Common myeloid progenitor, CD34-positive (primary cell): Measurements from ENCODE around the gene ADAMTS15.

ENCODE experiments used
- CTCF ChIA-PET: fragments of 350-600 bp; sonication (Branson Sonifier 250); formaldehyde crosslinking; loops from one replicate; lab custom pipeline; 2021; ENCODE audit warnings: antibody characterized with exemption; lab: Charles Lee
- POLR2A ChIA-PET: fragments of 350-600 bp; sonication (Branson Sonifier 250); formaldehyde crosslinking; loops from one replicate; lab custom pipeline; 2021; ENCODE audit warnings: antibody characterized with exemption; lab: Charles Lee
- DNase-seq, 3 donors: peaks; one replicate each; pipeline versions ENCODE4 v3.0.0 to v3.0.0-alpha.2; 2013
- H3K27ac ChIP-seq, 2 experiments: 1 replicate in 1 of 2; 2 replicates in 1 of 2; pipeline ENCODE4 v1.7.0; 2013; ENCODE audit warnings: inconsistent platforms in 2 of 2, low read length in 2 of 2, mild to moderate bottlenecking in 2 of 2, low read depth in 1 of 2, moderate library complexity in 1 of 2; ENCODE audit not compliant: severe bottlenecking in 2 of 2, insufficient read depth in 1 of 2, poor library complexity in 1 of 2
- H3K27me3 ChIP-seq, 5 experiments: replicated peaks in 2 of 5; 1 replicate in 3 of 5; 2 replicates in 2 of 5; pipeline versions ENCODE4 v1.6.1 to v1.7.0; 2013; ENCODE audit warnings: low read length in 4 of 5, mild to moderate bottlenecking in 2 of 5, moderate library complexity in 2 of 5, inconsistent platforms in 1 of 5; ENCODE audit not compliant: insufficient read depth in 5 of 5, control insufficient read depth in 4 of 5
- H3K36me3 ChIP-seq, 4 experiments: 1 replicate in 2 of 4; 2 replicates in 2 of 4; pipeline versions ENCODE4 v1.6.1 to v1.7.0; 2013; ENCODE audit warnings: low read length in 3 of 4, control low read depth in 1 of 4, mild to moderate bottlenecking in 1 of 4; ENCODE audit not compliant: control insufficient read depth in 4 of 4, insufficient read depth in 4 of 4
- H3K4me1 ChIP-seq, 4 experiments: 1 replicate in 3 of 4; 2 replicates in 1 of 4; pipeline versions ENCODE4 v1.6.1 to v1.7.1; 2013; ENCODE audit warnings: low read length in 3 of 4, mild to moderate bottlenecking in 3 of 4, control low read depth in 1 of 4, inconsistent platforms in 1 of 4, moderate library complexity in 1 of 4; ENCODE audit not compliant: control insufficient read depth in 4 of 4, insufficient read depth in 4 of 4; ENCODE audit errors: control extremely low read depth in 1 of 4
- H3K4me3 ChIP-seq, 7 experiments: 1 replicate in 4 of 7; 2 replicates in 3 of 7; pipeline versions ENCODE4 v1.5.1 to v1.7.0; 2013; ENCODE audit warnings: mild to moderate bottlenecking in 7 of 7, low read length in 6 of 7, moderate library complexity in 6 of 7, inconsistent platforms in 2 of 7, low read depth in 2 of 7, control low read depth in 1 of 7; ENCODE audit not compliant: insufficient read depth in 4 of 7, control insufficient read depth in 1 of 7; ENCODE audit errors: extremely low read depth in 1 of 7
- H3K9me3 ChIP-seq, 5 experiments: 1 replicate in 4 of 5; 2 replicates in 1 of 5; pipeline versions ENCODE4 v1.6.1 to v1.7.1; 2013; ENCODE audit warnings: low read length in 4 of 5, mild to moderate bottlenecking in 2 of 5, inconsistent platforms in 1 of 5, low read depth in 1 of 5, moderate library complexity in 1 of 5; ENCODE audit not compliant: control insufficient read depth in 4 of 5, insufficient read depth in 2 of 5; ENCODE audit errors: control extremely low read depth in 1 of 5
- WGBS: methylation state at CpG from one replicate; pipeline ENCODE4 v1.1.5; 2013; ENCODE audit not compliant: insufficient coverage; 5-methylcytosine and 5-hydroxymethylcytosine counted together

ADAMTS15 gene

DNA sequence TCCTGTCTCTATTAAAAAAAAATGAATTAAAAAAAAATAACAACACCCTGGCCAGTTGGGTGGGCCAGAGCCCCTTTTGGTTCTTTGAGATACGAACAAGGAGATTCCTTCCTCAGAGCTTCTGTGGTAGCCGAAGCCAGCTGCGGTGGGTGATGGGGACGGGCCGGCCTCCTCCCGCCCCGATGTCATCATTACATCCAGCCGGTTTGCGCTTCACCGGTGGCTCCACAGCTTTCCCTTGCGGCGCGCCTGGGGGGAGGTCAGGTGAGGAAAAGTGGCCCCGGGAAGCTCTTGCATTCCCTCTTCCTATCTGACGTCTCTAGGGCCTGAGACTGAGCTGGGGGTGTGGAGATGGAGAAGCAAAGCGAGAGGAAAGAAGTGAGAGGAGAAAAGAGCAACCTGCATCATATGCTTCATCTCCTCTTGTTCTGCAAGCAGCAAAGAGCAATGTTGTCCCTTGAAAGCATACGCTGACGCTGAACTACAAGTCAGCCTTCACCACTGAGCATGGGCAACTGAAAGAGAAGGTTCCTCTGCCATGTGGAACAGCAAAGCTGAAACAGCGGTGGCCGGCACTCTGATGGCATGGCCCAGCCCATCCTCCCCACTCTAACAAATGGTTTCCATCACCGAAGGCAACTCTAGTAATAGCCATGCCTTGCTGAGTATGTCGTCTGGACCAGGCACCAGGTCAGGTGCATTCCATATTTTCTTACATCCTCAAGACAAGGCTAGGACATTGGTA is 26.0 kb upstream of the ADAMTS15 start:
- H3K4me1 ChIP-seq: peaks cover 0 to 5% (median 1%) of the 10 kb centered on the region in 4 experiments
- H3K9me3 ChIP-seq: no peaks in the 10 kb centered on the region
- POLR2A ChIA-PET: no interaction called here
- H3K27ac ChIP-seq: no peak overlapping the region
- WGBS: 94% methylated on average over 14 of the region's 22 CpGs
- no peak for DNase-seq
- no peaks in the 10 kb centered on the region for H3K36me3 ChIP-seq
- CTCF ChIA-PET: no interaction called here
- no peak overlapping the region for H3K4me3 ChIP-seq
- H3K27me3 ChIP-seq: peaks cover 0 to 69% (median 30%) of the 10 kb centered on the region in 5 experiments

DNA sequence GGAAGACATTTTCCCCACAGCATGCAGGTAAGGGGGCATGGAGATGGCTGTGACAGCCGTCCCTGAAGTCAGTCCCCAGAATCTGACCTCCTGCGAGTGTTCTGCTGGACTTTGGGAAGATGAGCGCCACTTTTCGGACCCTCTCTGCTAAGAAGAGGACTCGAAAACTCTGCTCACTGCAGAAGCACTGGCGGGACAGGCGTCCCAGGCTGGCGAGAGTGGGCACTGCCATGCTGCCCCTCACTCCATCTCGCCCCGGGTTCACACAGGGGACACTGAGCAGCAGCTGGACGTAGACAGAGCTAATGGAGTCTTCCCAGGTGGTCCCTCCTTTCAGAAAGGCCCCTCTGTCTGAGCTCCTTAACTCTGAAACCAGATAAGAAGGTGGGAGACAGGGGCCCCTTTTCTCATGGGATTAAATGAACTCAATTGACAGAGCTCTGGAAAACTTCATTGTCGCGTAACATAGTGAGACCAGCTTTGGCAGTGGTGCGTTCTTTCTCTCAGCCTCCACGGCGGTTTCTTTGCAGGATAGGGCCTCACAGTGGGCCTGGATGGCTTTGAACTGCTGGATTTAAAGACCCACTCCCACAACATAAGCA is 24.8 kb upstream of the ADAMTS15 start:
- H3K27ac ChIP-seq: no peak overlapping the region
- peaks cover 0 to 76% (median 34%) of the 10 kb centered on the region in 5 experiments for H3K27me3 ChIP-seq
- ChIA-PET CTCF (interaction anchor here (1.3 kb wide), 1 partner anchor 492 kb away, joined by 3 read pairs; the partner anchor contains the start of gene SNX19), POLR2A (no interaction called here)
- no peaks in the 10 kb centered on the region for H3K9me3 ChIP-seq
- DNase-seq: no peak
- H3K4me1 ChIP-seq: peaks cover 0 to 15% (median 10%) of the 10 kb centered on the region in 4 experiments
- WGBS: 91% methylated on average over 14 of the region's 16 CpGs
- no peaks in the 10 kb centered on the region for H3K36me3 ChIP-seq
- H3K4me3 ChIP-seq: no peak overlapping the region

DNA sequence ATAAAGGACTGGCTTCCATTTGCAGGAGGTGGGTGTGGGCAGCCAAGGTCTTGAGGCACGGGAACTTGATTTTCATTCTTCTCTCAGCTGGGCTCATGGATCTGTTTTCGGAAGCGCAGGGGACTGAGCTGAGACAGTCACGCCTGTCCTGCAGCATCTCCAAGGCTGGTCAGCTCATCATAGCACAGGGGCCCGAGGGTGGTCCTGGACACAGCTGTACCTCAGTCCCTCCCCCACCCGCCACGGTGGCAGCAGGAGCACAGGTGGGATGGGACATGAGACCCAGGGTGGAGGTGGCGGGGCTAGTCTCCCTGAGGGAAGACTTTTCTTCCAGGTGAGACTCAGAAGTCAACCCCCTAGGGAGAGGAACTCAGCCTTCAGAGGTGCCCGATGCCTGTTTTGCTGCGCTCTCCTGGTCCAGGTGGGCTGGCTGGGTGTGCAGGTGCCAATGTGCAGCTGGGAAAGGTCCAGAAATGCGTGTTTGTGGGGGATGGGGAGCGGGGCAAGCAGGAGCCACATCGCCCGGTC is 23.8 kb upstream of the ADAMTS15 start:
- no peaks in the 10 kb centered on the region for H3K9me3 ChIP-seq
- DNase-seq: no peak
- no peaks in the 10 kb centered on the region for H3K36me3 ChIP-seq
- H3K27ac ChIP-seq: no peak overlapping the region
- peaks cover 0 to 19% (median 11%) of the 10 kb centered on the region in 4 experiments for H3K4me1 ChIP-seq
- peaks cover 9 to 86% (median 43%) of the 10 kb centered on the region in 5 experiments for H3K27me3 ChIP-seq
- ChIA-PET POLR2A (no interaction called here), CTCF (interaction anchor here (0.6 to 1.3 kb wide), 5 partner anchors 17 to 852 kb away, joined by 3 read pairs; partner anchors contain the start of gene SNX19)
- no peak overlapping the region for H3K4me3 ChIP-seq
- WGBS: 95% methylated on average over 14 of the region's 14 CpGs

DNA sequence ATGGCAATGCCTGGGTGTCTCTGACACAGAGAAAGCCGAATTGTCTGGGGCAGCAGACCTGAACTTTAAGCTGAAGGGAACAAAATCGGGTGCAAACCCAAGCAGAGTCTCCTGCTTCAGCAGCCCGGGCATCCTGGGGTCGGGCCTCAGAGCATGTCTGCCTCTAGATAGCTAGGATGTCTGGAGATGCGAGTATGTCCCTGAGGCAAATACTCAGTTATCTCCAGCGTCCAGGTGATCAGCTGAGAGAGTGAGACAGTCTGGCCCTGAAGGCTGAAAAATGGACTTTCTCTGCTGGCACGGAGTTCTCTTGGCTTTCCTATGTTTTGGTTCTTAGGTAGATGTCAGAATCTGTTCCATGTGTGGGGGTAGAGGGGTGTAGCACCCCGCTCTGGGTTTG is 23.3 kb upstream of the ADAMTS15 start:
- ChIA-PET CTCF (interaction anchor here (0.6 to 15.5 kb wide), 5 partner anchors 17 to 852 kb away, joined by 3 to 362 read pairs (median 3); no protein-coding TSS in a partner anchor), POLR2A (no interaction called here)
- 93% methylated on average over 6 of the region's 8 CpGs for WGBS
- Histone ChIP-seq H3K27me3 (peaks cover 13 to 87% (median 40%) of the 10 kb centered on the region in 5 experiments), H3K36me3 (no peaks in the 10 kb centered on the region), H3K4me3 (no peak overlapping the region), H3K27ac (no peak overlapping the region), H3K9me3 (no peaks in the 10 kb centered on the region), H3K4me1 (peaks cover 0 to 19% (median 11%) of the 10 kb centered on the region in 4 experiments)
- DNase-seq: no peak

DNA sequence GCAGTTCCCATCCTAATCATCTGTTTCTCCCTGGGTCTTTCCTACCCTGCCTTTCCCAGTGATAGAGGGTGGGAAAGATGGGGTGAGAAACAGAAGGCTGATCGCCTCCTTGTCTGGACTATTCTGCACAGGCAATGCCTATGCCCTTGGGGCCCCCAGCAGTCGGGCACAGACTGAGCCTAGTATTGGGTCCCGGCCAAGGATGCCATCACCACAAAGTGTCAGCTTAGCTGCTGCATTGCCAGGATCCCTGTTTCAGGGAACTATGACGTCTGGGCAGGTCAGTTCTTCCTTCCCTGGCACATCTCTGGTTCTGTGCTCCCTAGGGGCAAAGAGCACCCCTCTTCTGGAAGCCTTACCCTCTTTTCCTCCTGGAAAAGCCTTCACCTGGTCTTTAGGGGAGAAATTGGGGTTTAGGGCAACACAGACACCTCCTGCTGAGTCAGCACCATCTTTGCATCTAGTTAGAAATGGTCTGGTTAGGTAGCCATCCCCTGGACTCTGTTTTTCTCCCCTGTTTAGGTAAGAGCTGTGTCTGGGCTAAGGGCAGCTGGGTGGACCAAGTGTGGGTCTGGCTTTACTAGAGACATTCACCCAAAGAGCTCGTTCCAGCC is 22.1 kb upstream of the ADAMTS15 start:
- Histone ChIP-seq H3K27me3 (peaks cover 15 to 90% (median 34%) of the 10 kb centered on the region in 5 experiments), H3K9me3 (no peaks in the 10 kb centered on the region), H3K36me3 (no peaks in the 10 kb centered on the region), H3K4me3 (no peak overlapping the region), H3K27ac (no peak overlapping the region), H3K4me1 (peaks cover 0 to 19% (median 11%) of the 10 kb centered on the region in 4 experiments)
- WGBS: 71% methylated on average over 5 of the region's 5 CpGs
- no peak for DNase-seq
- ChIA-PET POLR2A (interaction anchor here (0.8 kb wide), 1 partner anchor 213 kb away, joined by 3 read pairs; no protein-coding TSS in a partner anchor), CTCF (interaction anchor here (1.6 to 15.5 kb wide), 2 partner anchors 214 to 438 kb away, joined by 8 to 362 read pairs; no protein-coding TSS in a partner anchor)

DNA sequence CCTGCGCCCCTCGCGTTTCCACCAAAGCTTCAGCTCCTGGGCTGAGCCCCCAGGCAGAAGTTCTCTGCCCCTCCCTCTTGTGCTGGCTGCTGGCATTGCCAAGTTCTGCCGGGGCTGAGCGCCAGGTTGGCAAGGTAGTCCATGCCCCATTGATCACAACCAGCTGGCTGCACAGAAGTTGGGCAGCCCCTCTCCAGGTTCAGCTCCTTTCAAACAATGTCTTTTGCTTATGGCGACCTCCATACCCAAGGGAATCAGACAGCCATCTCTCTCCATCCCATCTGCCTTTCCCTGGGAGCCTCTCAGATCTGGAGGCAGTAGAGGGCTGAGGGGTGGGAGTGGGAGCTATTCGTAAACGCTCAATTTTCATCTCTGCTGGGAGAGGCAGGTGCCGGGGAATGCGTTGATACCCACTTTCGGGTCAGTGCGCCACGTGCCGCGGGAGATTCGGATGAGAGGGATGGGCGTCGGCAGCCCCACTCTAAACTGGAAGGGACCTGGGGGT is 21.6 kb upstream of the ADAMTS15 start:
- no peak overlapping the region for H3K4me3 ChIP-seq

More for the DNA sequence above, 21.6 kb upstream of the ADAMTS15 start:
- no peaks in the 10 kb centered on the region for H3K36me3 ChIP-seq
- H3K4me1 ChIP-seq: peaks cover 0 to 19% (median 11%) of the 10 kb centered on the region in 4 experiments
- WGBS: 57% methylated on average over 15 of the region's 18 CpGs
- no peak for DNase-seq
- ChIA-PET CTCF (interaction anchor here (1.6 to 15.5 kb wide), 2 partner anchors 214 to 437 kb away, joined by 8 to 362 read pairs; no protein-coding TSS in a partner anchor), POLR2A (interaction anchor here (0.8 kb wide), 1 partner anchor 214 kb away, joined by 3 read pairs; no protein-coding TSS in a partner anchor)
- H3K9me3 ChIP-seq: no peaks in the 10 kb centered on the region
- H3K27me3 ChIP-seq: peaks cover 15 to 88% (median 30%) of the 10 kb centered on the region in 5 experiments
- no peak overlapping the region for H3K27ac ChIP-seq
